GM23338 (cell line): Measurements from ENCODE around the gene RAB11A. TPM values are rescaled to one million over a fixed set of nuclear protein-coding genes. Genes with fewer than 3 reads are reported as not detected.
A peak's percentile ranks its signal among the peaks of the same experiment; 100 is the strongest.

ENCODE experiments used
- ATAC-seq: fragments of 200-7000 bp; cut with Tn5 transposase; 3 replicates; pipeline ENCODE4 v1.9.1; 2020
- DNase-seq: peaks from one replicate; pipeline ENCODE4 v3.0.0-alpha.2; 2015; ENCODE audit warnings: low spot score
- H2AFZ ChIP-seq: fragments of 200-600 bp; sonication (generic); 2 replicates; pipeline ENCODE4 v1.8.0; 2016; ENCODE audit warnings: antibody characterized with exemption, mild to moderate bottlenecking, moderate library complexity
- H3F3A ChIP-seq: fragments of 200-600 bp; sonication (generic); replicated peaks from 2 replicates; pipeline ENCODE4 v1.8.0; 2017; ENCODE audit warnings: antibody characterized with exemption, mixed run types, low read depth
- H3K27ac ChIP-seq: fragments of 200-600 bp; sonication (generic); 2 replicates; pipeline ENCODE4 v1.6.1; 2016; ENCODE audit warnings: low read depth
- H3K27me3 ChIP-seq: fragments of 200-600 bp; sonication (generic); 2 replicates; pipeline ENCODE4 v1.8.0; 2016; ENCODE audit warnings: mild to moderate bottlenecking, mixed run types, moderate library complexity; ENCODE audit not compliant: insufficient read depth
- H3K36me3 ChIP-seq: fragments of 200-600 bp; sonication (generic); 2 replicates; pipeline ENCODE4 v1.8.0; 2016; ENCODE audit warnings: mild to moderate bottlenecking; ENCODE audit not compliant: insufficient read depth
- H3K4me1 ChIP-seq: fragments of 200-600 bp; sonication (generic); 2 replicates; pipeline ENCODE4 v1.8.0; 2016; ENCODE audit warnings: mild to moderate bottlenecking, moderate library complexity; ENCODE audit not compliant: insufficient read depth
- H3K4me2 ChIP-seq: fragments of 200-600 bp; sonication (generic); 2 replicates; pipeline ENCODE4 v1.7.1; 2017; ENCODE audit warnings: mixed run types
- H3K4me3 ChIP-seq: fragments of 200-600 bp; sonication (generic); 2 replicates; pipeline ENCODE4 v1.6.1; 2016; ENCODE audit warnings: mixed run types
- H3K79me2 ChIP-seq: fragments of 200-600 bp; sonication (generic); replicated peaks from 2 replicates; pipeline ENCODE4 v1.8.0; 2017; ENCODE audit warnings: mild to moderate bottlenecking; ENCODE audit not compliant: insufficient read depth
- H3K9me2 ChIP-seq: fragments of 200-600 bp; sonication (generic); 2 replicates; pipeline ENCODE4 v1.8.0; 2017; ENCODE audit not compliant: insufficient read depth
- H4K20me1 ChIP-seq: fragments of 200-600 bp; sonication (generic); replicated peaks from 2 replicates; pipeline ENCODE4 v1.8.0; 2017; ENCODE audit warnings: mild to moderate bottlenecking; ENCODE audit not compliant: insufficient read depth
- H3K27ac Mint-ChIP-seq: 2 replicates; pipeline ENCODE4 v1.8.0; 2020; ENCODE audit warnings: inconsistent platforms, mild to moderate bottlenecking, moderate library complexity, mixed read lengths
- H3K27me3 Mint-ChIP-seq: 3 replicates; pipeline ENCODE4 v1.8.0; 2022; ENCODE audit warnings: low read depth, mild to moderate bottlenecking, moderate library complexity, mixed read lengths, inconsistent platforms; ENCODE audit not compliant: insufficient read depth, poor library complexity
- H3K36me3 Mint-ChIP-seq: 3 replicates; pipeline ENCODE4 v1.8.0; 2021; ENCODE audit warnings: low read depth, mild to moderate bottlenecking, inconsistent platforms, moderate library complexity, mixed read lengths
- H3K4me1 Mint-ChIP-seq: 3 replicates; pipeline ENCODE4 v1.8.0; 2020; ENCODE audit warnings: mild to moderate bottlenecking, inconsistent platforms, mixed read lengths
- H3K4me3 Mint-ChIP-seq: 3 replicates; pipeline ENCODE4 v1.8.0; 2021; ENCODE audit warnings: moderate library complexity, mild to moderate bottlenecking, inconsistent platforms, mixed read lengths
- H3K9me3 Mint-ChIP-seq: 3 replicates; pipeline ENCODE4 v1.8.0; 2020; ENCODE audit warnings: moderate library complexity, mild to moderate bottlenecking, inconsistent platforms, mixed read lengths
- CREB1 ChIP-seq: fragments of 250-450 bp; sonication (Bioruptor Pico); IDR thresholded peaks from 2 replicates; pipeline ENCODE4 v1.5.0; 2020; ENCODE audit warnings: low read depth, mild to moderate bottlenecking, moderate library complexity
- EZH2 ChIP-seq: fragments of 200-600 bp; sonication (generic); IDR thresholded peaks from one replicate; pipeline ENCODE4 v1.8.0; 2017; ENCODE audit warnings: antibody characterized with exemption, mild to moderate bottlenecking, low read depth; ENCODE audit not compliant: unreplicated experiment
- EZH2phosphoT487 ChIP-seq: fragments of 200-600 bp; sonication (generic); IDR thresholded peaks from one replicate; pipeline ENCODE4 v1.8.1; 2018; ENCODE audit warnings: antibody characterized with exemption; ENCODE audit not compliant: unreplicated experiment
- JUNB ChIP-seq: IDR thresholded peaks from one replicate; pipeline ENCODE4 v1.6.1; 2016; ENCODE audit warnings: antibody characterized with exemption; ENCODE audit not compliant: unreplicated experiment
- NANOG ChIP-seq: IDR thresholded peaks from 2 replicates; pipeline ENCODE4 v1.6.1; 2016; ENCODE audit warnings: antibody characterized with exemption, borderline replicate concordance
- POLR2AphosphoS5 ChIP-seq: IDR thresholded peaks from 2 replicates; pipeline ENCODE4 v1.6.1; 2016; ENCODE audit warnings: antibody characterized with exemption, low read depth
- STAT1 ChIP-seq: IDR thresholded peaks from one replicate; pipeline ENCODE4 v1.6.1; 2016; ENCODE audit warnings: antibody characterized with exemption; ENCODE audit not compliant: unreplicated experiment
- ZNF331 ChIP-seq: fragments of 250-450 bp; sonication (Bioruptor Pico); IDR thresholded peaks from 2 replicates; pipeline ENCODE4 v1.5.0; 2020; ENCODE audit warnings: low read depth, mild to moderate bottlenecking, moderate library complexity
- polyA plus RNA-seq: library from polyadenylated mRNA; unstranded; fragments of >200 nt; fragmentation: Nextera tagmentation; extraction: Ambion mirVana; gene quantifications from 2 replicates; pipeline ENCODE4 v1.2.1, GENCODE V29; 2016
- total RNA-seq: library from RNA; depleted of rRNA; stranded (reverse); fragments of >200 nt; shearing (Covaris generic); gene quantifications from 2 replicates; pipeline ENCODE4 v1.2.3, GENCODE V29; 2014
- TF ChIP-seq, protein P1 (sequence below), 2 experiments: fragments of 200-600 bp in 1 of 2; sonication (generic) in 1 of 2; conservative IDR thresholded peaks; 2 replicates each; pipeline versions ENCODE4 v1.5.1 to v1.6.1; 2016 to 2017; ENCODE audit warnings: antibody characterized with exemption in 2 of 2, low read depth in 2 of 2, mild to moderate bottlenecking in 2 of 2, moderate library complexity in 1 of 2
- TF ChIP-seq, protein P2 (sequence below): fragments of 250-450 bp; sonication (Bioruptor Pico); IDR thresholded peaks from 2 replicates; pipeline ENCODE4 v1.5.0; 2020; ENCODE audit warnings: mild to moderate bottlenecking, moderate library complexity
- TF ChIP-seq, protein P3 (sequence below): IDR thresholded peaks from 2 replicates; pipeline ENCODE4 v1.6.1; 2016; ENCODE audit warnings: antibody characterized with exemption

The RAB11A gene
- total and polyA plus RNA-seq, 2 experiments from 2014 or later = 251 to 369 TPM

DNA sequence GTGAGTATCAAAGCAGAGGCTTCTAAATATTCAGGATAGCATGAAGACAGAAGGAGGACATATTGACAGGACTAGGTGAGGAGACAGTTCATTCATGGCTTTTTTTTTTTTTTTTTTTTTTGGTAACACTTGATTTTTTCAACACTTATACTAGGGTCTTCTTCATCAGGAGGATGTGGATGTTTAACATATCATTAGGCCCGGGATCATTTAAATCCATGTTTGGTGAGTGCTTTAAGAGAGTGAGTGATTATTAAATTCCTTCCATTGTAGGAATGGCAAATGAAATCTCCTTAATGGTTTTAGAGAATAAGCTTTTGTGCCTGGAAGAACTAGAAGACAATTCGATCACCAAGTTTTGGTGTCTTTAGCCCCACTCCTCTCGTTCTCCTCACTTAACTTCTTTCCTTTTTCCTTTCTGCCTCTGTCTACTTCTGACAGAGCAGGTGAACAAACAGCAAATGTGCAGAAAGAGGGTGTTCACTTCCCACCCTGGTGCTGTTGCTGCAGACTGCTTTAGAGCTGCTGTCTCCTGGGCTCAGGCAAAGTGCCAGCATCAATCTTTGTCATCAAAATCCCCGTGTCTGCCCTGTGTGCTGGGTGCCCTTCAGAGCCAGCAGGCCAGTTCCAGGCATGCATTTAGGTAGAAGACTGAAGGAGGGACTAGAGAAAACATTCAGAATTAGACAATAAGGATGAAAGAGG is 35.6 kb upstream of the RAB11A start:
- no peak for DNase-seq
- H4K20me1 ChIP-seq = no peaks in the 10 kb centered on the region
- no peaks in the 10 kb centered on the region; the same call in 1 of the 2 replicates for H3F3A ChIP-seq
- no peaks in the 10 kb centered on the region for H3K9me2 ChIP-seq
- H3K27ac ChIP-seq = peak overlapping the region; percentile 94
- no peaks in the 10 kb centered on the region for H3K79me2 ChIP-seq
- H3K36me3 ChIP-seq = no peaks in the 10 kb centered on the region
- peaks cover 8% of the 10 kb centered on the region for H3K27me3 Mint-ChIP-seq
- H3K27ac Mint-ChIP-seq = peak overlapping the region; percentile 97
- H3K4me1 Mint-ChIP-seq = peaks cover 44% of the 10 kb centered on the region
- ATAC-seq = no peak
- peak overlapping the region; percentile 56; the same call in 2 of the 3 replicates for H3K4me3 Mint-ChIP-seq
- H3K4me3 ChIP-seq = no peak overlapping the region
- H3K36me3 Mint-ChIP-seq = no peaks in the 10 kb centered on the region
- peak overlapping the region; percentile 12; the same call in 1 of the 2 replicates for H3K4me2 ChIP-seq
- no peaks in the 10 kb centered on the region for H3K27me3 ChIP-seq
- peaks cover 2% of the 10 kb centered on the region; the same call in 2 of the 3 replicates for H3K9me3 Mint-ChIP-seq
- peaks cover 13% of the 10 kb centered on the region for H3K4me1 ChIP-seq
- TF ChIP-seq EZH2 = no peak
- TF ChIP-seq, protein P1, sequence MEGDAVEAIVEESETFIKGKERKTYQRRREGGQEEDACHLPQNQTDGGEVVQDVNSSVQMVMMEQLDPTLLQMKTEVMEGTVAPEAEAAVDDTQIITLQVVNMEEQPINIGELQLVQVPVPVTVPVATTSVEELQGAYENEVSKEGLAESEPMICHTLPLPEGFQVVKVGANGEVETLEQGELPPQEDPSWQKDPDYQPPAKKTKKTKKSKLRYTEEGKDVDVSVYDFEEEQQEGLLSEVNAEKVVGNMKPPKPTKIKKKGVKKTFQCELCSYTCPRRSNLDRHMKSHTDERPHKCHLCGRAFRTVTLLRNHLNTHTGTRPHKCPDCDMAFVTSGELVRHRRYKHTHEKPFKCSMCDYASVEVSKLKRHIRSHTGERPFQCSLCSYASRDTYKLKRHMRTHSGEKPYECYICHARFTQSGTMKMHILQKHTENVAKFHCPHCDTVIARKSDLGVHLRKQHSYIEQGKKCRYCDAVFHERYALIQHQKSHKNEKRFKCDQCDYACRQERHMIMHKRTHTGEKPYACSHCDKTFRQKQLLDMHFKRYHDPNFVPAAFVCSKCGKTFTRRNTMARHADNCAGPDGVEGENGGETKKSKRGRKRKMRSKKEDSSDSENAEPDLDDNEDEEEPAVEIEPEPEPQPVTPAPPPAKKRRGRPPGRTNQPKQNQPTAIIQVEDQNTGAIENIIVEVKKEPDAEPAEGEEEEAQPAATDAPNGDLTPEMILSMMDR (conservative IDR thresholded peaks at IDR 0.05; ENCODE audit: low read depth in 2 of 2) = no peak
- TF ChIP-seq POLR2AphosphoS5 = no peak
- TF ChIP-seq STAT1 = no peak
- no peak for TF ChIP-seq EZH2phosphoT487
- TF ChIP-seq, protein P2, sequence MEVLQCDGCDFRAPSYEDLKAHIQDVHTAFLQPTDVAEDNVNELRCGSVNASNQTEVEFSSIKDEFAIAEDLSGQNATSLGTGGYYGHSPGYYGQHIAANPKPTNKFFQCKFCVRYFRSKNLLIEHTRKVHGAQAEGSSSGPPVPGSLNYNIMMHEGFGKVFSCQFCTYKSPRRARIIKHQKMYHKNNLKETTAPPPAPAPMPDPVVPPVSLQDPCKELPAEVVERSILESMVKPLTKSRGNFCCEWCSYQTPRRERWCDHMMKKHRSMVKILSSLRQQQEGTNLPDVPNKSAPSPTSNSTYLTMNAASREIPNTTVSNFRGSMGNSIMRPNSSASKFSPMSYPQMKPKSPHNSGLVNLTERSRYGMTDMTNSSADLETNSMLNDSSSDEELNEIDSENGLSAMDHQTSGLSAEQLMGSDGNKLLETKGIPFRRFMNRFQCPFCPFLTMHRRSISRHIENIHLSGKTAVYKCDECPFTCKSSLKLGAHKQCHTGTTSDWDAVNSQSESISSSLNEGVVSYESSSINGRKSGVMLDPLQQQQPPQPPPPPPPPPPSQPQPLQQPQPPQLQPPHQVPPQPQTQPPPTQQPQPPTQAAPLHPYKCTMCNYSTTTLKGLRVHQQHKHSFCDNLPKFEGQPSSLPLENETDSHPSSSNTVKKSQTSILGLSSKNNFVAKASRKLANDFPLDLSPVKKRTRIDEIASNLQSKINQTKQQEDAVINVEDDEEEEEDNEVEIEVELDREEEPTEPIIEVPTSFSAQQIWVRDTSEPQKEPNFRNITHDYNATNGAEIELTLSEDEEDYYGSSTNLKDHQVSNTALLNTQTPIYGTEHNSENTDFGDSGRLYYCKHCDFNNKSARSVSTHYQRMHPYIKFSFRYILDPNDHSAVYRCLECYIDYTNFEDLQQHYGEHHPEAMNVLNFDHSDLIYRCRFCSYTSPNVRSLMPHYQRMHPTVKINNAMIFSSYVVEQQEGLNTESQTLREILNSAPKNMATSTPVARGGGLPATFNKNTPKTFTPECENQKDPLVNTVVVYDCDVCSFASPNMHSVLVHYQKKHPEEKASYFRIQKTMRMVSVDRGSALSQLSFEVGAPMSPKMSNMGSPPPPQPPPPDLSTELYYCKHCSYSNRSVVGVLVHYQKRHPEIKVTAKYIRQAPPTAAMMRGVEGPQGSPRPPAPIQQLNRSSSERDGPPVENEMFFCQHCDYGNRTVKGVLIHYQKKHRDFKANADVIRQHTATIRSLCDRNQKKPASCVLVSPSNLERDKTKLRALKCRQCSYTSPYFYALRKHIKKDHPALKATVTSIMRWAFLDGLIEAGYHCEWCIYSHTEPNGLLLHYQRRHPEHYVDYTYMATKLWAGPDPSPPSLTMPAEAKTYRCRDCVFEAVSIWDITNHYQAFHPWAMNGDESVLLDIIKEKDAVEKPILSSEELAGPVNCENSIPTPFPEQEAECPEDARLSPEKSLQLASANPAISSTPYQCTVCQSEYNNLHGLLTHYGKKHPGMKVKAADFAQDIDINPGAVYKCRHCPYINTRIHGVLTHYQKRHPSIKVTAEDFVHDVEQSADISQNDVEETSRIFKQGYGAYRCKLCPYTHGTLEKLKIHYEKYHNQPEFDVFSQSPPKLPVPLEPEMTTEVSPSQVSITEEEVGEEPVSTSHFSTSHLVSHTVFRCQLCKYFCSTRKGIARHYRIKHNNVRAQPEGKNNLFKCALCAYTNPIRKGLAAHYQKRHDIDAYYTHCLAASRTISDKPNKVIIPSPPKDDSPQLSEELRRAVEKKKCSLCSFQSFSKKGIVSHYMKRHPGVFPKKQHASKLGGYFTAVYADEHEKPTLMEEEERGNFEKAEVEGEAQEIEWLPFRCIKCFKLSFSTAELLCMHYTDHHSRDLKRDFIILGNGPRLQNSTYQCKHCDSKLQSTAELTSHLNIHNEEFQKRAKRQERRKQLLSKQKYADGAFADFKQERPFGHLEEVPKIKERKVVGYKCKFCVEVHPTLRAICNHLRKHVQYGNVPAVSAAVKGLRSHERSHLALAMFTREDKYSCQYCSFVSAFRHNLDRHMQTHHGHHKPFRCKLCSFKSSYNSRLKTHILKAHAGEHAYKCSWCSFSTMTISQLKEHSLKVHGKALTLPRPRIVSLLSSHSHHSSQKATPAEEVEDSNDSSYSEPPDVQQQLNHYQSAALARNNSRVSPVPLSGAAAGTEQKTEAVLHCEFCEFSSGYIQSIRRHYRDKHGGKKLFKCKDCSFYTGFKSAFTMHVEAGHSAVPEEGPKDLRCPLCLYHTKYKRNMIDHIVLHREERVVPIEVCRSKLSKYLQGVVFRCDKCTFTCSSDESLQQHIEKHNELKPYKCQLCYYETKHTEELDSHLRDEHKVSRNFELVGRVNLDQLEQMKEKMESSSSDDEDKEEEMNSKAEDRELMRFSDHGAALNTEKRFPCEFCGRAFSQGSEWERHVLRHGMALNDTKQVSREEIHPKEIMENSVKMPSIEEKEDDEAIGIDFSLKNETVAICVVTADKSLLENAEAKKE (CRISPR knock-in tag) = no peak
- no peak for TF ChIP-seq NANOG
- TF ChIP-seq, protein P3, sequence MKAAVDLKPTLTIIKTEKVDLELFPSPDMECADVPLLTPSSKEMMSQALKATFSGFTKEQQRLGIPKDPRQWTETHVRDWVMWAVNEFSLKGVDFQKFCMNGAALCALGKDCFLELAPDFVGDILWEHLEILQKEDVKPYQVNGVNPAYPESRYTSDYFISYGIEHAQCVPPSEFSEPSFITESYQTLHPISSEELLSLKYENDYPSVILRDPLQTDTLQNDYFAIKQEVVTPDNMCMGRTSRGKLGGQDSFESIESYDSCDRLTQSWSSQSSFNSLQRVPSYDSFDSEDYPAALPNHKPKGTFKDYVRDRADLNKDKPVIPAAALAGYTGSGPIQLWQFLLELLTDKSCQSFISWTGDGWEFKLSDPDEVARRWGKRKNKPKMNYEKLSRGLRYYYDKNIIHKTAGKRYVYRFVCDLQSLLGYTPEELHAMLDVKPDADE = no peak
- TF ChIP-seq ZNF331 (CRISPR knock-in tag) = no peak
- TF ChIP-seq JUNB = no peak
- TF ChIP-seq CREB1 (CRISPR knock-in tag) = no peak
- peak overlapping the region; percentile 74; the same call in 1 of the 2 replicates for H2AFZ ChIP-seq
